HUDEP-2 (cell line): ENCODE measurements around the gene NBAS.

Experiments used
- DNase-seq, 76 experiments: peaks; one replicate each; lab custom pipeline; 2025; ENCODE audit not compliant: unreplicated experiment in 76 of 76; lab: John Stamatoyannopoulos, UW

NBAS gene

DNA sequence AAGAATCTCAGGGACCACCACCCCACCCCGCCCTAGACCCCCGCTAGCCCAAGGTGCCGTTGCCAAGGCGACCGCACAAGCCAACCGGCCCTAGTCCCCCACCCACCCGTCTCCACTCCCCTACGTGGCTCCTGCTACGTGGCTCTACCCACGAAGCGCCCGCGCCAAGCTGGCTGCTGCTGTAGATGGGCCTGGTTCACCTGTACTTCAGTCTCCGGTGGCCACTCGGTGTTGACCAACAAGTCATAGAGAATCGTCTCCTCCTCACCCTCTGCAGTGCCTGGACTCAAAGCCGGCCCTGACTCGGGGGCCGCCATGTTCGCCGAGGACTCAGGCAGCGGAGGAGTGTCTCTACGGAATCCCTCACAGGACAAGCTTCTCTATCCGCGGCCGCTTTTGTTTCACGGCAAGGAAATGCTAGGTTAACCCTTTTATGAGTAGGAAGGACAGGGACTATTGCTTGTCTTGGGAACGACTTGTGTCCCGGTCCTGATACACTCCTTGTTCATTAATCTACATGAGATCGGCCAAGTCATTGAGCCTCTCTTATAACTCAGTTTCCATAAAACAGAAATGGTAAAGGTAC is at the start of gene NBAS:
Gene NBAS (minus strand): TSS at position 347 of the 586 bp plus-strand sequence. CDS start 30 bp downstream, at position 317.
- DNase-seq, result peak in 74 of 76 experiments; percentile 26 to 83 (median 68)

DNA sequence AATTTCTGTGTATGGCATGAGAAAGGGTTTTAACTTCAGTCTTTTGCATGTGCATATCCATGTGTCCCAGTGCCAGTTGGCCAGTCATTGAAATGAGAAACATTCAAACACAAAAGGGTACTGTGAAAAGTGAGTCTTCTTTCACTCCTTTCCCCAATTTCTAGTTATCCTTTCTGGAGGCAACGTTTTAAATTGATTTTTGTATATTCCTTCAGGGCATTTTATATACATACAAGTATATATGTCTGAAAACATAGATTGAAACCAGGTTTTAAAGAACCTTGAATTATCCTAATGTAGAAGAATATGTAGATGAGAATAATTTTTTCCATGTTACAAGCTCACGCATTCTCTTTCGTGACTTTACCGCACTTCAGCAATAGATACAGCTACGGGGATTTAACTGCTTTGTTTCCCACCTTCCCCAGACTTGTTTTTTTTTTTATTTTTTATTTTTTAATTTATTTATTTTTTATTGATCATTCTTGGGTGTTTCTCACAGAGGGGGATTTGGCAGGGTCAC is 49.4 kb upstream of the NBAS start:
- no peak for DNase-seq

DNA sequence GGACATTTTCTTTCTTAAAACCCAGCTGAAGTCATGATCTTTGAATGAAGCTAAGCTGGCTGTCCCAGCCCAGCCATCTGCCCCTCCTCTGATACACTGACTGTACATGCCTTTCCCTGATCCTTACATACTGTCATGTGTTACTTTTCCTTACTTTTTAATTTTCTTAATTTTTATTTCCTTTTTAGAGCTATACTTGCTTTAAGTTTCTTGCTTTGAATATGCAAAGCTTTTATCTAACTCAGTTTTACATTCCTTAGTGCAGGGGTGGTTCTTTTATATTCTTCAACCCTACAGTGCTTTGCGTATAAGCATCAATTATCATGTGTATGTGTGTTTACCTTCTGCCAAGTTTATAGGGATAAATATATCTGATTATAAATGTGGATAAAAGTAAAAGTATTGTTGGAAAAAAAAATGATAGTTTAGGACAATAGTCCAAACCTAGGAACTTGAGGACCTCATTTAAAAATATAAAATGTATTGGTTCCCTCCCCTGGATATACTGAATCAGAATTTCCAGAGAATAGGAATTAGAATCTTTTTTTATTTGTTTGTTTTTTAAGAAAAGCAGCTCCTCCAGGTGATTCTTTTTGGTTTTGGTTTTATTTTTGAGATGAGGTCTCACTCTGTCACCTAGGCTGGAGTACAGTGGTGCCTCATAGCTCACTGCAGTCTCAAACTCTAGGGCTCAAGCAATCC is 48.4 kb upstream of the NBAS start:
- DNase-seq, result no peak

GRCh38 chr2:15608392-15608761 is 47.2 kb upstream of the NBAS start:
- DNase-seq, result no peak

GRCh38 chr2:15607709-15608391 is 46.7 kb upstream of the NBAS start:
- no peak for DNase-seq

- DNase-seq, result no peak
These were observed 45.6 kb upstream of the NBAS start for GRCh38 chr2:15606481-15607441.

- no peak for DNase-seq
These were observed 44.6 kb upstream of the NBAS start for GRCh38 chr2:15605721-15606120.

DNA sequence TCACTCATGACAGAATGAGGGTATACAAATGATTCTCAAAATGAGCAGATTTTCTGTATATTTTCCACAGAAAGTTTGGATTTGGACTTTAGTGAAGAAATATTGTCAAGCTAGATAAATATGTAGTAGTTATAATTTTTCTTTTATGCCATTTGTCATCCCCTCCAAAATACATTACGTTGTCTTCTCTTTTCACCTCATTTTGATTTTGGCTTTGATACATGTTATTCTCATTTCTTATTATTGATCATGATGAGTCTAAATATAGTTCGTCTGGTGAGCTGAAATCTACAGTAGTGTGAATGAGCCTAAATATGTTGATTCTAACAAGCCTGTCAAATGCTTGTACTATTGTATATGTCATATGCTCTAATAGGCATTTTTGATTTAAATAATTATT is 42.8 kb upstream of the NBAS start:
- DNase-seq, result no peak

GRCh38 chr2:15603044-15603765 is 42.1 kb upstream of the NBAS start:
- no peak for DNase-seq

GRCh38 chr2:15602393-15602792 is 41.3 kb upstream of the NBAS start:
- DNase-seq, result no peak

GRCh38 chr2:15601681-15602080 is 40.5 kb upstream of the NBAS start:
- no peak for DNase-seq

DNA sequence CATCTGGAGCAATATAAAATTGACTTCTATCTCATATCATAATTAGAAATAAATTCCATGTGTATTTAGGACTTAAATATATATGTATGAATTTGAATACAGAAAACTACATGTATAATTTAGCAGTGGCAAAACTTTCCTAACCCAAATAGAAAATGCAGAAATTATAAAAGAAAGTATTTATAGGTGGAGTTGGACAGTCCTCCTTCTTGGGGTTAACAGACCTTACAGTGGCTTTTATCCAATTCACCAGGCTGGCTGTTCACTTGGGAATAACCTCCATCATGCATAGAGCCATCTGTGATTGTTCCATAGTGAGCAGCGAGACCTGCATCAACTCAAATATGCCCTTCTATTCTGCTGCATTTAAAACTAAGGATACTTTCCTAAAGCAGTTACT is 38.9 kb upstream of the NBAS start:
- no peak for DNase-seq

- no peak for DNase-seq
These were observed 35.8 kb upstream of the NBAS start for GRCh38 chr2:15596968-15597367.

GRCh38 chr2:15596350-15596749 is 35.2 kb upstream of the NBAS start:
- DNase-seq, result no peak

GRCh38 chr2:15595936-15596335 is 34.8 kb upstream of the NBAS start:
- DNase-seq, result no peak

DNA sequence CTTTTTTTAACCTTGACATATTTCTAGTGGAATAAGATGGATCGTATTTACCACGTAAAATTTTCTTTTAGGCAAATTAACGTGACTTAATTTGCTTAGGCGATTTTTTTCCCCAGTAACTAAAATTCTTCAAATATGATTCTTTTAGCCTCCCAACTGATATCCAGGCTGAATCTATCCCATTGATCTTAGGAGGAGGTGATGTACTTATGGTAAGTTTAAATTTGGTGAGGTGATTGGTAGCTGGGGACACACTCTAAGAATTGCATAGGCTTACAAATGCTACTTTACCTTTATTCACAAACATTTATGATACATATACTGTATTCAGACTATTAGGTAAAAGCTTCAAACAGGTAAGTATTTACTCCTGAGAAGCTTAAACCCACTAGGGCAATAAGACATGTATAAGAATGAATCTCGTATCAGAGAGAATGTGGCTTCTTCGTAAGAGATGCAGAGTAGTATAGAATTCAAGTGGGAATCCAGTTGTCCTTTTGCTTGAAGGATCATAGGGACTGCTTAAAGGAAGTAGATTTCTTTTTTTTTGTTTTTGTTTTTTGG is 34.3 kb upstream of the NBAS start:
- no peak for DNase-seq

GRCh38 chr2:15594291-15595256 is 33.4 kb upstream of the NBAS start:
- peak in 49 of 76 experiments; percentile 5 to 85 (median 63) for DNase-seq

DNA sequence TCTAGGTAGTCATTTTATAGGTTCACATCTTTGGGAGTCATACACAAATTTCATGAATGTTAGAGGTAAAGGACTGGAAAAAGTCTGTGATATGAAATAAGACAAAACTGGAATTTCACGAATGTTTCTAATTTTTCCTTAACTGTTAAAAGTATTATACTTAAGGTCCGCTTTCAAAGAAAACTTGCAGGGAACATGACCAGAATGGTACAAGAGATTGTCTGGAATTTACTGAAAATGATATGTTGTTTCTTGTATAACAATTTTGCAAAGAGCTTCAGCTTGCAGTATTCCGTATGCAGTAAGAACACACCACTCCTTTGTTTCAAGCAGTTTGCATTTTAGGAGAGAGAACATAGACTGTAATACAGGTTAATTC is 32.2 kb upstream of the NBAS start:
- peak in 1 of 76 experiments; percentile 23 for DNase-seq
